Stimulated activated CD4-positive, alpha-beta T cell treated with anti-CD3 and anti-CD28 coated beads, Interleukin-12 subunit alpha, Interleukin-12 subunit beta, amount 100 ng/mL, for 4 hours (primary cell): Measurements from ENCODE around the gene KDM8.
A peak's percentile ranks its signal among the peaks of the same experiment; 100 is the strongest.

ENCODE experiments used
- DNase-seq: peaks from one replicate; pipeline ENCODE4 v3.0.0-alpha.2; 2020

KDM8 gene

GRCh38 chr16:27203507-27204311 is at the start of gene KDM8:
KDM8 (plus strand) TSS chr16:27203526; CDS start chr16:27210124, 6,598 bp downstream.
- DNase-seq: peak; percentile 98

- peak; percentile 78 for DNase-seq
Measured at GRCh38 chr16:27154705-27155521, 48.4 kb upstream of the KDM8 start.

GRCh38 chr16:27156579-27156978 is 46.7 kb upstream of the KDM8 start:
- DNase-seq: no peak

- DNase-seq: no peak
Measured at GRCh38 chr16:27161398-27161797, 41.9 kb upstream of the KDM8 start.

- DNase-seq: no peak
Measured at GRCh38 chr16:27164352-27164751, 39.0 kb upstream of the KDM8 start.

- no peak for DNase-seq
Measured at GRCh38 chr16:27165576-27165975, 37.8 kb upstream of the KDM8 start.

- DNase-seq: no peak
Measured at GRCh38 chr16:27168790-27169189, 34.5 kb upstream of the KDM8 start.

- DNase-seq: peak; percentile 34
Measured at GRCh38 chr16:27169511-27170071, 33.7 kb upstream of the KDM8 start.

GRCh38 chr16:27171584-27171983 is 31.7 kb upstream of the KDM8 start:
- DNase-seq: no peak

- peak; percentile 29 for DNase-seq
Measured at GRCh38 chr16:27174007-27174406, 29.3 kb upstream of the KDM8 start.

GRCh38 chr16:27174798-27175197 is 28.5 kb upstream of the KDM8 start:
- no peak for DNase-seq

- DNase-seq: no peak
Measured at GRCh38 chr16:27175888-27176287, 27.4 kb upstream of the KDM8 start.

GRCh38 chr16:27177031-27177774 is 26.1 kb upstream of the KDM8 start:
- no peak for DNase-seq

- peak; percentile 78 for DNase-seq
Measured at GRCh38 chr16:27179500-27180072, 23.7 kb upstream of the KDM8 start.

- DNase-seq: no peak
Measured at GRCh38 chr16:27181019-27181790, 22.1 kb upstream of the KDM8 start.

- DNase-seq: no peak
Measured at GRCh38 chr16:27182906-27183405, 20.4 kb upstream of the KDM8 start.

GRCh38 chr16:27185776-27186130 is 17.6 kb upstream of the KDM8 start:
- no peak for DNase-seq

- no peak for DNase-seq
Measured at GRCh38 chr16:27188633-27189032, 14.7 kb upstream of the KDM8 start.

- no peak for DNase-seq
Measured at GRCh38 chr16:27189335-27189972, 13.9 kb upstream of the KDM8 start.

- DNase-seq: no peak
Measured at GRCh38 chr16:27190316-27190871, 12.9 kb upstream of the KDM8 start.
